ENCODE measurements around the gene APBA2. TPM values are rescaled to one million over a fixed set of nuclear protein-coding genes. Genes with fewer than 3 reads are reported as not detected.

Gene APBA2
- total RNA-seq, 4 donors from 2014 or later: 7.7 to 14.4 (median 11.6) TPM

DNA sequence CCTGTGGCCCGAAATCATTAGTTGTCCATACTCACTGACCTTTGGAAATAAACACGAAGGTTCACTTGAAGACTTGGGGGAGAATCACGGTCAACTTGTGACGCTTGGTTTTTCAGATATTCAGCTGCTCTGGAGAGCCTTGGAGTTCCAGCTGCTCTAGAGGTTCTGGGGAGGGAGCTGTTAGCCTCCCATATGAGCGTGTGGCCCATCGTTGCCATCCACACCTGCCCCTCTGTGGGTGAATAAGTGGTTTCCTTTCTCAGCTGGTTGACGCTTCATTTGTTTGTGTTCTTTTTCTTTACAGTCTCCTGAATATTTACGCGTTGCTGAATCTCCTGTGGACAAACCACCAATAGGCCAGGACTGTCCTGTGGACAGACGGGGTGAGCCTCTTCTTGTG, 35.6 kb downstream of the APBA2 start:
- no peaks in the 10 kb centered on the region for H3K9me3 ChIP-seq
- no peaks in the 10 kb centered on the region for H3K36me3 ChIP-seq
- no peak for DNase-seq
- intact Hi-C loops (cut with DNase I): no loop called here
- TF ChIP-seq CTCF (IDR thresholded peaks at IDR 0.05) (no peak), POLR2A (IDR thresholded peaks at IDR 0.05) (no peak)
- H3K4me3 ChIP-seq (replicated peaks in 1 of 3): no peak overlapping the region
- no peak overlapping the region for H3K27ac ChIP-seq
- no peaks in the 10 kb centered on the region for H3K4me1 ChIP-seq
- WGBS, 2 donors: 89% methylated on average over 10 of the region's 10 CpGs
- no peaks in the 10 kb centered on the region for H3K27me3 ChIP-seq

- intact Hi-C loops (cut with DNase I): no loop called here
Observed at GRCh38 chr15:28921919-28922706, 36.3 kb downstream of the APBA2 start.

DNA sequence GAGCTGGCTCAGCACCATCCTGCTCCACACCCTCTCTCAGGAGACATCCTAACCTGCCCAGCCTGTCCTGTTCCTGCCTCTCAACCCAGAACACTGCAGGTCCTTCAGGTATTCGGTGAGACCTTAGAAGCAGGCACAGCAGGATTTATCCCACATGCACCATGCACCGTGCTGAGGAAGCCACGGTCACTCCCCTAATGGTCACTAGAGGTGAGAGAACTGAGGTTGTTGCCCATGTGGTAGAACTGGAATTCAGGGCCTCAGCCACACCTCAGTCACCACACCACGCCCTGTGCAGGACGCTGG, 36.9 kb downstream of the APBA2 start:
- TF ChIP-seq CTCF (IDR thresholded peaks at IDR 0.05) (no peak), POLR2A (IDR thresholded peaks at IDR 0.05) (no peak)
- H3K9me3 ChIP-seq: no peaks in the 10 kb centered on the region
- 91 to 100% methylated on average over 5 of the region's 5 CpGs for WGBS, 2 donors
- H3K4me1 ChIP-seq: no peaks in the 10 kb centered on the region
- no peak overlapping the region for H3K4me3 ChIP-seq (replicated peaks in 1 of 3)
- intact Hi-C loops (cut with DNase I): no loop called here
- no peak overlapping the region for H3K27ac ChIP-seq
- DNase-seq: no peak
- H3K27me3 ChIP-seq: no peaks in the 10 kb centered on the region
- no peaks in the 10 kb centered on the region for H3K36me3 ChIP-seq

More at GRCh38 chr15:28921919-28922706, 36.3 kb downstream of the APBA2 start:
- TF ChIP-seq POLR2A (IDR thresholded peaks at IDR 0.05): no peak
- TF ChIP-seq CTCF (IDR thresholded peaks at IDR 0.05): peak in 3 of 6 experiments; percentile 13 to 19 (median 16)
- no peak for DNase-seq
- Histone ChIP-seq H3K27me3 (no peaks in the 10 kb centered on the region), H3K4me3 (replicated peaks in 1 of 3) (no peak overlapping the region), H3K4me1 (no peaks in the 10 kb centered on the region), H3K27ac (no peak overlapping the region), H3K9me3 (no peaks in the 10 kb centered on the region), H3K36me3 (no peaks in the 10 kb centered on the region)
- 77 to 85% methylated on average over 8 to 9 of the region's 12 CpGs for WGBS, 2 donors

DNA sequence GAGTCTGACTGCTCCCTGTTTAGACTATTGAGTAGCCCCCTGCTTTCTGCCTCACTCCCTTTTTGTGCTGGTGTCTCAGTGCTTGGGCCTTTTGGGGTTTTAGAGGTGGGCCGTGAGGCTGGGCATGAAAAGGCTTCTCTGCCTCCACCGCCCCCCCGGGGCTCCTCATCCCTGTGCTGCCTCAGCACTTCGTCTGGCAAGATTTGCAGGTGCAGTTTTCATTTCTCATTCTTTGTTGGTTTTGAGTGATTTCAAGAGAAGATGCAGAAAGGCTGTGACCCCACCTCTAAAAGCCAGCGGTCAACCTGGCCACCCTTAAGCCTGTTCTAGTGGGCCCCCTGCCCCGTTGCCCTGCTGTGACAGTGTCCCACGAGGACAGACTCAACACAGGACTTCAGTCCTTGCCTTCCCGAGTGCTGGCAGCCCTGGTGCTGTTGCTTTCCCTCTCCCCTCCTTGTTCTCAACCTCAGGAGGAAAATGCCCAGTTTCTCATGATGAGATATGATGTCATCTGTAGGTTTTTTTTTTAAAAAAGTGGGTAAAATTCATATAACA, 38.0 kb downstream of the APBA2 start:
- DNase-seq: no peak
- Histone ChIP-seq H3K27me3 (no peaks in the 10 kb centered on the region), H3K9me3 (no peaks in the 10 kb centered on the region), H3K4me1 (no peaks in the 10 kb centered on the region), H3K27ac (no peak overlapping the region), H3K36me3 (no peaks in the 10 kb centered on the region), H3K4me3 (replicated peaks in 1 of 3) (no peak overlapping the region)
- 50 to 52% methylated on average over 8 of the region's 8 CpGs for WGBS, 2 donors
- intact Hi-C loops (cut with DNase I): no loop called here
- TF ChIP-seq POLR2A (IDR thresholded peaks at IDR 0.05) (no peak), CTCF (IDR thresholded peaks at IDR 0.05) (no peak)

DNA sequence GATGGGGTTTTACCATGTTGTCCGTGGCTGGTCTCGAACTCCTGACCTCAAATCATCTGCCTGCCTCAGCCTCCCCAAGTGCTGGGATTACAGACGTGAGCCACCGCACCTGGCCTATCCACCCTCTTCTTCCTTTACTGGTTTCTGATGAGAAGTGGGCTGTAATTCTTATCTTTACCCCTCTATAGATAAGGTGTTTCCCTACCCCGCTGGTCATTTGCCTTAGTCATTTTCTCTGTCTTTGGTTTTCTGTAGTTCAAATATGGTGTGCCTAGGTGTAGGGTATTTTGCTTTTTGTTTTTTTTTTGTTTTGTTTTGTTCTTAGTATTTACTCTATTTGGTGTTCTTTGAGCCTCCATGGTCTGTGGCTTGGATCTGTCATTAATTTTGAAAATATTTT, 41.3 kb downstream of the APBA2 start:
- no peaks in the 10 kb centered on the region for H3K27me3 ChIP-seq
- no peak overlapping the region for H3K4me3 ChIP-seq (replicated peaks in 1 of 3)
- no peak for DNase-seq
- H3K4me1 ChIP-seq: no peaks in the 10 kb centered on the region
- intact Hi-C loops (cut with DNase I): no loop called here
- no peaks in the 10 kb centered on the region for H3K36me3 ChIP-seq
- no peak for TF ChIP-seq POLR2A (IDR thresholded peaks at IDR 0.05)
- TF ChIP-seq CTCF (IDR thresholded peaks at IDR 0.05): no peak
- WGBS, 2 donors: 93 to 94% methylated on average over 5 of the region's 5 CpGs
- no peaks in the 10 kb centered on the region for H3K9me3 ChIP-seq
- no peak overlapping the region for H3K27ac ChIP-seq
